Heart right ventricle (tissue), 16 donors: ENCODE data around the gene PODXL. TPM values are rescaled to one million over a fixed set of nuclear protein-coding genes. Genes with fewer than 3 reads are reported as not detected.

Experiments
- ATAC-seq, 8 donors: fragments of 200-7000 bp; cut with Tn5 transposase; one replicate each; pipeline ENCODE4 v1.9.1; 2020; ENCODE audit warnings: mild to moderate bottlenecking in 8 of 8, moderate library complexity in 8 of 8, moderate number of reproducible peaks in 1 of 8
- DNase-seq, 2 donors: peaks; one replicate each; pipeline ENCODE4 v3.0.0-alpha.2; 2020
- H3K27ac ChIP-seq, 10 donors: fragments of 200-600 bp; sonication (generic) in 2 of 10; one replicate each; pipeline versions ENCODE4 v1.5.0 to v1.8.0; 2020 to 2022; ENCODE audit warnings: mild to moderate bottlenecking in 3 of 10
- H3K27me3 ChIP-seq, 7 donors: fragments of 200-600 bp; one replicate each; pipeline ENCODE4 v1.8.0; 2021 to 2022; ENCODE audit warnings: mild to moderate bottlenecking in 2 of 7
- H3K36me3 ChIP-seq, 9 donors: fragments of 200-600 bp; sonication (generic) in 1 of 9; one replicate each; pipeline versions ENCODE4 v1.5.0 to v1.8.0; 2020 to 2022; ENCODE audit warnings: mild to moderate bottlenecking in 2 of 9
- H3K4me1 ChIP-seq, 9 donors: fragments of 200-600 bp; sonication (generic) in 1 of 9; one replicate each; pipeline versions ENCODE4 v1.5.0 to v1.8.0; 2020 to 2022; ENCODE audit warnings: mild to moderate bottlenecking in 4 of 9
- H3K4me3 ChIP-seq, 10 donors: fragments of 200-600 bp; sonication (generic) in 2 of 10; one replicate each; pipeline versions ENCODE4 v1.5.0 to v1.8.0; 2020 to 2022; ENCODE audit warnings: mild to moderate bottlenecking in 7 of 10, moderate library complexity in 2 of 10
- H3K9me3 ChIP-seq, 11 donors: fragments of 200-600 bp in 10 of 11; sonication (generic) in 2 of 11; one replicate each; pipeline versions ENCODE4 v1.5.0 to v1.8.0; 2013 to 2022; ENCODE audit warnings: mild to moderate bottlenecking in 2 of 11, control low read depth in 1 of 11, moderate library complexity in 1 of 11
- WGBS, 2 donors: extraction: QIAGEN DNeasy Blood & Tissue Kit; methylation state at CpG; one replicate each; pipeline ENCODE4 v1.1.7; 2013; ENCODE audit warnings: inconsistent platforms in 1 of 2; 5-methylcytosine and 5-hydroxymethylcytosine counted together
- intact Hi-C, 10 donors: fragments of 100-400 bp; cut with DNase I; formaldehyde crosslinking; loops; one replicate each; pipeline versions ENCODE4 v1.11.1 to v1.14.2; 2022
- polyA plus RNA-seq, 2 donors: library from polyadenylated mRNA; stranded (reverse); fragments of 200-250 nt; gene quantifications; one replicate each; pipeline ENCODE4 v1.2.3, GENCODE V29; 2013
- total RNA-seq, 10 donors: library from RNA; stranded (reverse); fragmentation: NEBNext Ultra II Directional in 3 of 10; extraction: Animal tissue kit (Norgen Biotek cat#: 25700) in 3 of 10; gene quantifications; one replicate each; pipeline versions ENCODE4 v1.2.1 to v1.2.4, GENCODE V29; 2021 to 2023
- TF ChIP-seq, protein P1 (sequence below), 9 donors: fragments of 200-600 bp; sonication (generic) in 2 of 9; IDR thresholded peaks; one replicate each; pipeline versions ENCODE4 v1.5.0 to v1.8.0; 2021 to 2022; ENCODE audit warnings: antibody characterized with exemption in 9 of 9, mild to moderate bottlenecking in 5 of 9, moderate library complexity in 1 of 9
- donor health status: Arrhythmogenic right ventricular cardiomyopathy.
- donor health status: ischemic (EF 13 %, LVEDD 7.1; RV severe dilation, severe dysfunction).
- donor health status: healthy with polysubstance abuse.
- donor health status: DM: no; HTN: yes; CAD: no.
- donor health status: DM: no; HTN: no; CAD: no.
- donor health status: ischemic (EF 25% LVEDD 6.9; RV normal size, moderate dysfunction).
- donor health status: ischemic (EF 25% LVEDD 5.7; RV mildly dilated, moderate dysfunction).
- donor health status: healthy.
- donor health status: DM: yes; HTN: yes; CAD: no.
- donor health status: Ischemic cardiomyopathy.
- donor health status: ischemic (EF 35%, LVEDD 5.7; RV mildly dilated, moderate dysfunction).
- donor health status: nonischemic (EF 11% LVEDD 7.7; RV severe dilation, severe dysfunction).
- donor health status: DM: yes; HTN: yes; CAD: no.
- donor health status: PGD.
- donor health status: ischemic (EF 29% LVEDD 5.4; RV normal size, mild dysfunction).
- donor health status: nonischemic (EF 23%, LVEDD 6.1; RV moderate dilation, normal function).

The PODXL gene
- total and polyA plus RNA-seq, 12 donors, result 34.4 to 162 (median 65.2) TPM

- no peak for ATAC-seq
- 96 to 98% methylated on average over 6 of the region's 6 CpGs for WGBS, 2 donors
- TF ChIP-seq, protein P1, sequence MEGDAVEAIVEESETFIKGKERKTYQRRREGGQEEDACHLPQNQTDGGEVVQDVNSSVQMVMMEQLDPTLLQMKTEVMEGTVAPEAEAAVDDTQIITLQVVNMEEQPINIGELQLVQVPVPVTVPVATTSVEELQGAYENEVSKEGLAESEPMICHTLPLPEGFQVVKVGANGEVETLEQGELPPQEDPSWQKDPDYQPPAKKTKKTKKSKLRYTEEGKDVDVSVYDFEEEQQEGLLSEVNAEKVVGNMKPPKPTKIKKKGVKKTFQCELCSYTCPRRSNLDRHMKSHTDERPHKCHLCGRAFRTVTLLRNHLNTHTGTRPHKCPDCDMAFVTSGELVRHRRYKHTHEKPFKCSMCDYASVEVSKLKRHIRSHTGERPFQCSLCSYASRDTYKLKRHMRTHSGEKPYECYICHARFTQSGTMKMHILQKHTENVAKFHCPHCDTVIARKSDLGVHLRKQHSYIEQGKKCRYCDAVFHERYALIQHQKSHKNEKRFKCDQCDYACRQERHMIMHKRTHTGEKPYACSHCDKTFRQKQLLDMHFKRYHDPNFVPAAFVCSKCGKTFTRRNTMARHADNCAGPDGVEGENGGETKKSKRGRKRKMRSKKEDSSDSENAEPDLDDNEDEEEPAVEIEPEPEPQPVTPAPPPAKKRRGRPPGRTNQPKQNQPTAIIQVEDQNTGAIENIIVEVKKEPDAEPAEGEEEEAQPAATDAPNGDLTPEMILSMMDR (IDR thresholded peaks at IDR 0.05), result no peak
- Histone ChIP-seq H3K27me3 (no peaks in the 10 kb centered on the region), H3K4me3 (no peak overlapping the region), H3K36me3 (no peaks in the 10 kb centered on the region), H3K27ac (no peak overlapping the region), H3K4me1 (peaks cover 0 to 3% (median 0%) of the 10 kb centered on the region in 9 donors), H3K9me3 (no peaks in the 10 kb centered on the region)
- no peak for DNase-seq
- intact Hi-C loops, result no loop called here
Measured at GRCh38 chr7:131574741-131575140, 18.3 kb upstream of the PODXL start.

GRCh38 chr7:131570401-131570800 is 14.0 kb upstream of the PODXL start:
- 90% methylated on average over 5 of the region's 5 CpGs for WGBS, 2 donors
- TF ChIP-seq, protein P1 (IDR thresholded peaks at IDR 0.05), result no peak
- no peaks in the 10 kb centered on the region for H3K27me3 ChIP-seq
- DNase-seq (no peak), ATAC-seq (no peak)
- H3K4me1 ChIP-seq, result peaks cover 0 to 15% (median 0%) of the 10 kb centered on the region in 9 donors
- intact Hi-C loops, result no loop called here
- H3K36me3 ChIP-seq, result no peaks in the 10 kb centered on the region
- H3K9me3 ChIP-seq, result no peaks in the 10 kb centered on the region
- H3K27ac ChIP-seq, result no peak overlapping the region
- no peak overlapping the region for H3K4me3 ChIP-seq

DNA sequence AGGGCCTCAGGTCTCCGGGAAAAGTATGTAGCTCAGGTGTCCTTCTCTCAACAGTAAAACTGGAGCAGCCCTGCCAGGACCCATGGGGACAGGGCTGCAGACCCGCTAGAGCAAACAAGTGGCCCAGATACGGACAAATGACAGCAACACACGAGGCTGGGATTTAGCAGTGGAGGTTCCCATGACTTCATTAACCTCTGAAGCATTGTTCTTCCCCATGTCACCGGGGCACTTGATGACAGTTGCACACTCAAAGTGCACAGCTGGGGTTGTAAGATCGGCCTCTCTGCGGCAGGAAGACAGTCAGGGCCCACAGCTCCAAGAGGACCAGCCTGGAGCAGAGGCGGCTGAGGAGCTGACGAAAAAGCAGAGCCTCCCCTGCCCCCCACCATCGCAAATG is 12.5 kb upstream of the PODXL start:
- peak overlapping the region in 5 of 10 donors; percentile 23 to 54 (median 46) for H3K27ac ChIP-seq
- peaks cover 0 to 15% (median 0%) of the 10 kb centered on the region in 9 donors for H3K4me1 ChIP-seq
- intact Hi-C loops, result no loop called here
- TF ChIP-seq, protein P1 (IDR thresholded peaks at IDR 0.05), result no peak
- no peak overlapping the region for H3K4me3 ChIP-seq
- WGBS, 2 donors, result 52 to 55% methylated on average over 10 of the region's 10 CpGs
- peak in 2 of 8 donors; percentile 24 to 34 for ATAC-seq
- DNase-seq, result no peak
- no peaks in the 10 kb centered on the region for H3K9me3 ChIP-seq
- H3K36me3 ChIP-seq, result no peaks in the 10 kb centered on the region
- no peaks in the 10 kb centered on the region for H3K27me3 ChIP-seq

GRCh38 chr7:131568510-131568909 is 12.1 kb upstream of the PODXL start:
- Histone ChIP-seq H3K36me3 (no peaks in the 10 kb centered on the region), H3K4me3 (no peak overlapping the region), H3K9me3 (no peaks in the 10 kb centered on the region), H3K4me1 (peaks cover 0 to 15% (median 0%) of the 10 kb centered on the region in 9 donors), H3K27me3 (no peaks in the 10 kb centered on the region), H3K27ac (peak overlapping the region in 5 of 10 donors; percentile 23 to 54 (median 46))
- WGBS, 2 donors, result 69 to 77% methylated on average over 6 of the region's 6 CpGs
- DNase-seq, result no peak
- TF ChIP-seq, protein P1 (IDR thresholded peaks at IDR 0.05), result no peak
- peak in 6 of 8 donors; percentile 29 to 79 (median 60) for ATAC-seq
- intact Hi-C loops, result no loop called here
